OCI-LY1 (cell line): ENCODE measurements around the gene GALNT2.
A peak's percentile ranks its signal among the peaks of the same experiment; 100 is the strongest.

Experiments
- CTCF ChIP-seq: fragments of 200-600 bp; sonication (generic), shearing (Covaris generic); IDR thresholded peaks from 2 replicates; pipeline ENCODE4 v1.5.1; 2017; ENCODE audit warnings: mild to moderate bottlenecking, antibody characterized with exemption, low read length, moderate library complexity, mixed read lengths
- EZH2 ChIP-seq: fragments of 200-600 bp; sonication (generic), shearing (Covaris generic); IDR thresholded peaks from 2 replicates; pipeline ENCODE4 v1.8.0; 2017; ENCODE audit warnings: borderline replicate concordance, mixed run types, mild to moderate bottlenecking, antibody characterized with exemption, low read length, moderate library complexity, mixed read lengths

GRCh38 chr1:230268371-230269170 lies 201.5 kb downstream of the GALNT2 start:
- TF ChIP-seq CTCF, result peak; percentile 16; the same call in 1 of the 2 replicates
- no peak for TF ChIP-seq EZH2
